Naive thymus-derived CD4-positive, alpha-beta T cell (primary cell): Measurements from ENCODE around the gene SMYD3. TPM values are rescaled to one million over a fixed set of nuclear protein-coding genes. Genes with fewer than 3 reads are reported as not detected.

Experiments
- ATAC-seq: fragments of 150-1000 bp; cut with Tn5 transposase; 2 replicates; pipeline ENCODE4 v1.10.0; 2021; ENCODE audit warnings: mild to moderate bottlenecking, moderate library complexity
- CTCF ChIA-PET: fragments of 350-600 bp; sonication (Branson Sonifier 250); formaldehyde crosslinking; loops from one replicate; lab custom pipeline; 2021; ENCODE audit warnings: antibody characterized with exemption; lab: Charles Lee
- POLR2A ChIA-PET: fragments of 350-600 bp; sonication (Branson Sonifier 250); formaldehyde crosslinking; loops from one replicate; lab custom pipeline; 2021; ENCODE audit warnings: antibody characterized with exemption, inconsistent platforms; lab: Charles Lee
- DNase-seq, 9 donors: peaks; one replicate each; pipeline versions ENCODE4 v3.0.0 to v3.0.0-alpha.2; 2020 to 2022; ENCODE audit warnings: mixed read lengths in 1 of 9
- H3K27ac ChIP-seq: one replicate; pipeline ENCODE4 v1.7.0; 2013; ENCODE audit warnings: mild to moderate bottlenecking, low read depth, low read length, moderate library complexity
- H3K27me3 ChIP-seq, 2 donors: one replicate each; pipeline ENCODE4 v1.7.0; 2013; ENCODE audit warnings: low read length in 2 of 2, mild to moderate bottlenecking in 2 of 2, moderate library complexity in 2 of 2; ENCODE audit not compliant: control insufficient read depth in 2 of 2, insufficient read depth in 2 of 2
- H3K36me3 ChIP-seq, 3 experiments: 1 replicate in 2 of 3; 2 replicates in 1 of 3; pipeline ENCODE4 v1.7.0; 2013; ENCODE audit warnings: low read length in 3 of 3, mild to moderate bottlenecking in 3 of 3, moderate library complexity in 1 of 3; ENCODE audit not compliant: insufficient read depth in 3 of 3, control insufficient read depth in 2 of 3
- H3K4me1 ChIP-seq, 2 donors: one replicate each; pipeline ENCODE4 v1.7.0; 2013; ENCODE audit warnings: low read length in 2 of 2, mild to moderate bottlenecking in 2 of 2, moderate library complexity in 1 of 2; ENCODE audit not compliant: control insufficient read depth in 2 of 2, insufficient read depth in 2 of 2
- H3K4me3 ChIP-seq: 2 replicates; pipeline ENCODE4 v1.7.0; 2013; ENCODE audit warnings: mild to moderate bottlenecking, low read length
- H3K9me3 ChIP-seq, 3 experiments: 1 replicate in 2 of 3; 2 replicates in 1 of 3; pipeline ENCODE4 v1.7.0; 2013; ENCODE audit warnings: low read length in 3 of 3; ENCODE audit not compliant: control insufficient read depth in 2 of 3
- H3K27ac Mint-ChIP-seq, 9 donors: one replicate each; pipeline ENCODE4 v1.8.0; 2020 to 2022; ENCODE audit warnings: mixed read lengths in 9 of 9, mild to moderate bottlenecking in 8 of 9, moderate library complexity in 5 of 9, inconsistent platforms in 2 of 9
- H3K27me3 Mint-ChIP-seq, 5 donors: one replicate each; pipeline ENCODE4 v1.8.0; 2021 to 2022; ENCODE audit warnings: mixed read lengths in 5 of 5, mild to moderate bottlenecking in 1 of 5
- H3K36me3 Mint-ChIP-seq, 5 donors: one replicate each; pipeline ENCODE4 v1.8.0; 2020 to 2022; ENCODE audit warnings: mixed read lengths in 5 of 5, mild to moderate bottlenecking in 3 of 5, inconsistent platforms in 1 of 5
- H3K4me1 Mint-ChIP-seq, 7 donors: one replicate each; pipeline ENCODE4 v1.8.0; 2020 to 2022; ENCODE audit warnings: mixed read lengths in 7 of 7, mild to moderate bottlenecking in 3 of 7, inconsistent platforms in 1 of 7
- H3K4me3 Mint-ChIP-seq, 10 donors: one replicate each; pipeline ENCODE4 v1.8.0; 2020 to 2022; ENCODE audit warnings: mild to moderate bottlenecking in 10 of 10, mixed read lengths in 10 of 10, moderate library complexity in 6 of 10, inconsistent platforms in 2 of 10
- H3K9me3 Mint-ChIP-seq, 11 donors: one replicate each; pipeline ENCODE4 v1.8.0; 2020 to 2022; ENCODE audit warnings: mixed read lengths in 11 of 11, mild to moderate bottlenecking in 4 of 11, inconsistent platforms in 1 of 11, moderate library complexity in 1 of 11
- intact Hi-C, 2 donors: fragments of 100-400 bp; cut with micrococcal nuclease; formaldehyde crosslinking; loops; one replicate each; pipeline ENCODE4 v1.15.1; 2023
- polyA plus RNA-seq, 2 donors: library from polyadenylated mRNA; unstranded; fragments of 300-500 nt; fragmentation: Illumina TruSeq; gene quantifications; one replicate each; pipeline ENCODE4 v1.2.3, GENCODE V29; 2021
- total RNA-seq, 6 experiments: library from RNA in 5 of 6; stranded (reverse) in 5 of 6; gene quantifications; 1 replicate in 5 of 6; 2 replicates in 1 of 6; pipeline ENCODE4 v1.2.3 and lab custom pipeline; 2021 to 2026

The SMYD3 gene
- total and polyA plus RNA-seq, 7 experiments from 2014 or later, result 19.5 to 28.6 (median 24.4) TPM

- no peak overlapping the region for H3K4me3 ChIP-seq
- H3K36me3 ChIP-seq, result peaks cover 0 to 5% (median 0%) of the 10 kb centered on the region in 3 experiments
- Mint-ChIP-seq H3K36me3 (peaks cover 0 to 33% (median 22%) of the 10 kb centered on the region in 5 donors), H3K9me3 (no peaks in the 10 kb centered on the region), H3K4me3 (no peak overlapping the region), H3K4me1 (peaks cover 0 to 1% (median 0%) of the 10 kb centered on the region in 7 donors), H3K27ac (no peak overlapping the region), H3K27me3 (no peaks in the 10 kb centered on the region)
- no peaks in the 10 kb centered on the region for H3K9me3 ChIP-seq
- no peak for DNase-seq
- no peak for ATAC-seq
- POLR2A ChIA-PET, result no interaction called here
- H3K27ac ChIP-seq, result no peak overlapping the region
- H3K27me3 ChIP-seq, result no peaks in the 10 kb centered on the region
- intact Hi-C loops, result no loop called here
- CTCF ChIA-PET, result no interaction called here
- H3K4me1 ChIP-seq, result no peaks in the 10 kb centered on the region
Measured at GRCh38 chr1:246319083-246319714, 187.9 kb downstream of the SMYD3 start.

DNA sequence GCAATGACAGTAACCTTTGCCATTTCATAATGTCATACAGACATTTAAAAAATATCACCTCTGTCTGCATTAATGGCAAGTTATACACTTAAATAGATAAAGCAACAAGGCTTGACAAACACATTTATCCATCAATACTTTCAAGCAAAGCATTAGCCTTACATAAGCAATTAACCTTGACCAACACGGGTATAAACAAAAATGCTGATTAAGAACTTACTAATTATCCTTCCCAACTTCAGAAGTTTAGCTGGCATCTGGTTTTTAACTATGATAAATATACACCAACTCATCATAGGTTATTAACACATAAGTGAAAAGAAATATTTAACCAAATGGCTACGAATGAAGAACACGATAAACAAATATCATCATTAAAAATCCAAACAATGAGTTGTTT lies 188.5 kb downstream of the SMYD3 start:
- ATAC-seq, result no peak
- no peaks in the 10 kb centered on the region for H3K9me3 Mint-ChIP-seq
- H3K36me3 Mint-ChIP-seq, result peaks cover 0 to 27% (median 19%) of the 10 kb centered on the region in 5 donors
- POLR2A ChIA-PET, result no interaction called here
- no peaks in the 10 kb centered on the region for H3K4me1 ChIP-seq
- H3K9me3 ChIP-seq, result no peaks in the 10 kb centered on the region
- peaks cover 0 to 1% (median 0%) of the 10 kb centered on the region in 7 donors for H3K4me1 Mint-ChIP-seq
- H3K36me3 ChIP-seq, result no peaks in the 10 kb centered on the region
- H3K4me3 ChIP-seq, result no peak overlapping the region
- H3K27ac ChIP-seq, result no peak overlapping the region
- no peaks in the 10 kb centered on the region for H3K27me3 ChIP-seq
- DNase-seq, result no peak
- CTCF ChIA-PET, result no interaction called here
- no peaks in the 10 kb centered on the region for H3K27me3 Mint-ChIP-seq
- intact Hi-C loops, result no loop called here
- H3K4me3 Mint-ChIP-seq, result no peak overlapping the region
- no peak overlapping the region for H3K27ac Mint-ChIP-seq

GRCh38 chr1:246318036-246318359 lies 189.1 kb downstream of the SMYD3 start:
- H3K4me1 ChIP-seq, result no peaks in the 10 kb centered on the region
- ChIA-PET POLR2A (no interaction called here), CTCF (no interaction called here)
- no peak overlapping the region for H3K4me3 Mint-ChIP-seq
- H3K9me3 Mint-ChIP-seq, result no peaks in the 10 kb centered on the region
- no peak overlapping the region for H3K27ac ChIP-seq
- intact Hi-C loops, result no loop called here
- no peaks in the 10 kb centered on the region for H3K36me3 ChIP-seq
- H3K4me3 ChIP-seq, result no peak overlapping the region
- peaks cover 0 to 1% (median 0%) of the 10 kb centered on the region in 7 donors for H3K4me1 Mint-ChIP-seq
- no peak for ATAC-seq
- H3K27ac Mint-ChIP-seq, result no peak overlapping the region
- H3K27me3 Mint-ChIP-seq, result no peaks in the 10 kb centered on the region
- no peaks in the 10 kb centered on the region for H3K27me3 ChIP-seq
- no peak for DNase-seq
- H3K9me3 ChIP-seq, result no peaks in the 10 kb centered on the region
- H3K36me3 Mint-ChIP-seq, result peaks cover 0 to 26% (median 18%) of the 10 kb centered on the region in 5 donors

DNA sequence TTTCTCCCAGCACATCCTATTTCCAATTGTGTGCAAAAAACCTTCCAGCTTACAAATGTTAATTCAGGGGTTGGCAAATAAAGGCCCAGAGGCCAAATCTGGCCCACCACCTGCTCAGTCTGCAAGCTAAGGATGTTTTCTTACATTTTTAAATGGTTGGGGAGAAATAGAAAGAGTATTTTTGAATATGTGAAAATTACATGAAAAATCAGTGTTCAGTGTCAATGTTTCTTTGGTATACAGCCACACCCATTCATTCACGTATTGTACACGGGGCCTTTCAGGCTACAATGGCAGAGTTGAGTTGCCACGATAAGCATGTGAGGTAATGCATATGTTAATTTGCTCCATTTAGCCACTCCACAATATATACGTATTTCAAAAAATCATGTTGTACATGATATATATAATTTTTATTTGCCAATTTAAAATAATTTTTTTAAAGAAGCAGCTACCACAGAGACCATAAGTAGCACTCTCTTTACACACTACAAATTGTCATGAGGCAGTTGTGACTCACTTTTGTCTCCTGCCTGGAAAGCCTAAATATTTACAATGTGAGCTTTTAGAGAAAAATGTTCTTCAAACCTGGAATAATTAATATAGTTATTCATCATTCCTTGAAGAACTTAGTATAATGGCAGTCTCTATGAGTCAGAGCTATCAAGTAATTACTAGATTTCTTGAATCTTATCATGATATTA lies 189.6 kb downstream of the SMYD3 start:
- Mint-ChIP-seq H3K36me3 (peaks cover 1 to 23% (median 15%) of the 10 kb centered on the region in 5 donors), H3K9me3 (peaks cover 0 to under 1% (median 0%) of the 10 kb centered on the region in 11 donors), H3K27ac (no peak overlapping the region), H3K27me3 (no peaks in the 10 kb centered on the region), H3K4me3 (no peak overlapping the region), H3K4me1 (peaks cover 0 to 1% (median 0%) of the 10 kb centered on the region in 7 donors)
- ChIA-PET POLR2A (no interaction called here), CTCF (no interaction called here)
- Histone ChIP-seq H3K27me3 (no peaks in the 10 kb centered on the region), H3K9me3 (no peaks in the 10 kb centered on the region), H3K36me3 (no peaks in the 10 kb centered on the region), H3K27ac (no peak overlapping the region), H3K4me3 (no peak overlapping the region), H3K4me1 (no peaks in the 10 kb centered on the region)
- DNase-seq (no peak), ATAC-seq (no peak)
- intact Hi-C loops, result no loop called here

GRCh38 chr1:246311461-246311860 lies 195.6 kb downstream of the SMYD3 start:
- no peaks in the 10 kb centered on the region for H3K36me3 ChIP-seq
- CTCF ChIA-PET, result no interaction called here
- H3K27me3 Mint-ChIP-seq, result no peaks in the 10 kb centered on the region

GRCh38 chr1:246309247-246309884 lies 197.7 kb downstream of the SMYD3 start:
- ATAC-seq, result no peak
- Mint-ChIP-seq H3K4me3 (no peak overlapping the region), H3K36me3 (peaks cover 2 to 44% (median 32%) of the 10 kb centered on the region in 5 donors), H3K27me3 (no peaks in the 10 kb centered on the region), H3K27ac (no peak overlapping the region), H3K9me3 (peaks cover 0 to 4% (median 0%) of the 10 kb centered on the region in 11 donors), H3K4me1 (peaks cover 0 to 5% (median 0%) of the 10 kb centered on the region in 7 donors)
- intact Hi-C loops, result no loop called here
- no peak for DNase-seq
- no peaks in the 10 kb centered on the region for H3K27me3 ChIP-seq
- H3K9me3 ChIP-seq, result no peaks in the 10 kb centered on the region
- ChIA-PET POLR2A (no interaction called here), CTCF (no interaction called here)
- no peaks in the 10 kb centered on the region for H3K36me3 ChIP-seq
- H3K4me1 ChIP-seq, result no peaks in the 10 kb centered on the region
- H3K4me3 ChIP-seq, result no peak overlapping the region
- H3K27ac ChIP-seq, result no peak overlapping the region

More at GRCh38 chr1:246311461-246311860, 195.6 kb downstream of the SMYD3 start:
- intact Hi-C loops, result no loop called here
- H3K9me3 Mint-ChIP-seq, result peaks cover 0 to 4% (median 0%) of the 10 kb centered on the region in 11 donors
- DNase-seq, result no peak
- Histone ChIP-seq H3K4me3 (no peak overlapping the region), H3K4me1 (no peaks in the 10 kb centered on the region), H3K27ac (no peak overlapping the region), H3K27me3 (no peaks in the 10 kb centered on the region), H3K9me3 (no peaks in the 10 kb centered on the region)
- H3K27ac Mint-ChIP-seq, result no peak overlapping the region
- H3K36me3 Mint-ChIP-seq, result peaks cover 2 to 50% (median 31%) of the 10 kb centered on the region in 5 donors
- H3K4me1 Mint-ChIP-seq, result peaks cover 0 to 5% (median 0%) of the 10 kb centered on the region in 7 donors
- H3K4me3 Mint-ChIP-seq, result no peak overlapping the region
- POLR2A ChIA-PET, result no interaction called here
- ATAC-seq, result no peak
